AML-193 (cell line): ENCODE measurements around the gene DNAJC30.
"Not testable (repeated sequence)": the region's sequence is repeated elsewhere in the genome, so short reads cannot be mapped to it uniquely, and the experiment has no call there.

ENCODE experiments used
- DNase-seq, 2 experiments: peaks; one replicate each; lab custom pipeline; 2025; lab: John Stamatoyannopoulos, UW

The DNAJC30 gene

GRCh38 chr7:73683056-73683787 lies at the start of gene DNAJC30, which contains the start of gene BUD23:
TSS of gene DNAJC30 (minus strand) at chr7:73683453. CDS start at chr7:73683423, 30 bp downstream.
TSS of gene BUD23 (plus strand) at chr7:73683597. CDS start at chr7:73683626, 29 bp downstream.
- DNase-seq: peak; percentile 86

GRCh38 chr7:73732397-73732796 lies 49.1 kb upstream of the DNAJC30 start:
- no peak for DNase-seq

GRCh38 chr7:73730485-73730884 lies 47.2 kb upstream of the DNAJC30 start:
- DNase-seq: no peak

GRCh38 chr7:73728551-73728950 lies 45.3 kb upstream of the DNAJC30 start:
- no peak for DNase-seq

GRCh38 chr7:73727952-73728351 lies 44.7 kb upstream of the DNAJC30 start:
- DNase-seq: no peak

GRCh38 chr7:73726083-73726466 lies 42.8 kb upstream of the DNAJC30 start:
- no peak for DNase-seq

GRCh38 chr7:73723813-73724212 lies 40.6 kb upstream of the DNAJC30 start:
- DNase-seq: no peak

GRCh38 chr7:73722785-73723184 lies 39.5 kb upstream of the DNAJC30 start:
- no peak for DNase-seq

- not testable (repeated sequence) for DNase-seq
Measured at GRCh38 chr7:73722182-73722581, 38.9 kb upstream of the DNAJC30 start.

GRCh38 chr7:73721377-73721817 lies 38.1 kb upstream of the DNAJC30 start:
- no peak for DNase-seq

GRCh38 chr7:73720443-73720842 lies 37.2 kb upstream of the DNAJC30 start:
- not testable (repeated sequence) for DNase-seq

GRCh38 chr7:73719806-73720169 lies 36.5 kb upstream of the DNAJC30 start:
- DNase-seq: no peak

- DNase-seq: no peak
Measured at GRCh38 chr7:73718905-73719805, 35.9 kb upstream of the DNAJC30 start, which contains the start of gene STX1A. TSS of gene STX1A (minus strand) at chr7:73719669. CDS start at chr7:73719631, 38 bp downstream.

GRCh38 chr7:73718438-73718881 lies 35.2 kb upstream of the DNAJC30 start:
- no peak for DNase-seq

GRCh38 chr7:73717991-73718405 lies 34.7 kb upstream of the DNAJC30 start:
- DNase-seq: peak; percentile 88 to 93

GRCh38 chr7:73717025-73717807 lies 34.0 kb upstream of the DNAJC30 start:
- no peak for DNase-seq

GRCh38 chr7:73716318-73716890 lies 33.2 kb upstream of the DNAJC30 start:
- no peak for DNase-seq

- no peak for DNase-seq
Measured at GRCh38 chr7:73715648-73716317, 32.5 kb upstream of the DNAJC30 start.

GRCh38 chr7:73713319-73713718 lies 30.1 kb upstream of the DNAJC30 start:
- not testable (repeated sequence) for DNase-seq

- DNase-seq: no peak
Measured at GRCh38 chr7:73712773-73713172, 29.5 kb upstream of the DNAJC30 start.
